Mucosa of stomach (tissue), 1 donor: Measurements from ENCODE around the gene LRRC61.
A peak's percentile ranks its signal among the peaks of the same experiment; 100 is the strongest.

ENCODE experiments used
- H3K27me3 ChIP-seq: one replicate; pipeline ENCODE4 v1.7.0; 2013; ENCODE audit warnings: mild to moderate bottlenecking, low read length; ENCODE audit not compliant: control insufficient read depth, insufficient read depth
- H3K36me3 ChIP-seq: one replicate; pipeline ENCODE4 v1.7.0; 2013; ENCODE audit warnings: low read length; ENCODE audit not compliant: control insufficient read depth, insufficient read depth
- H3K4me1 ChIP-seq: one replicate; pipeline ENCODE4 v1.7.0; 2013; ENCODE audit warnings: mild to moderate bottlenecking, low read length; ENCODE audit not compliant: control insufficient read depth, insufficient read depth
- H3K4me3 ChIP-seq: one replicate; pipeline ENCODE4 v1.7.0; 2013; ENCODE audit warnings: low read length
- H3K9ac ChIP-seq: one replicate; pipeline ENCODE4 v1.7.0; 2013; ENCODE audit warnings: mild to moderate bottlenecking, low read length, moderate library complexity
- H3K9me3 ChIP-seq: one replicate; pipeline ENCODE4 v1.7.0; 2013; ENCODE audit warnings: mild to moderate bottlenecking, low read length, moderate library complexity; ENCODE audit not compliant: control insufficient read depth
- donor health status: Pancreatic carcinoma.

LRRC61 gene

DNA sequence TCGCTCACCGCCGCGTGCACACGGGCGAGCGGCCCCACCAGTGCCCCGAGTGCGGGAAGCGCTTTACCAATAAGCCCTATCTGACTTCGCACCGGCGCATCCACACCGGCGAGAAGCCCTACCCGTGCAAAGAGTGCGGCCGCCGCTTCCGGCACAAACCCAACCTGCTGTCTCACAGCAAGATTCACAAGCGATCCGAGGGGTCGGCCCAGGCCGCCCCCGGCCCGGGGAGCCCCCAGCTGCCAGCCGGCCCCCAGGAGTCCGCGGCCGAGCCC, 48.8 kb downstream of the LRRC61 start:
- peaks cover 46% of the 10 kb centered on the region for H3K4me1 ChIP-seq

DNA sequence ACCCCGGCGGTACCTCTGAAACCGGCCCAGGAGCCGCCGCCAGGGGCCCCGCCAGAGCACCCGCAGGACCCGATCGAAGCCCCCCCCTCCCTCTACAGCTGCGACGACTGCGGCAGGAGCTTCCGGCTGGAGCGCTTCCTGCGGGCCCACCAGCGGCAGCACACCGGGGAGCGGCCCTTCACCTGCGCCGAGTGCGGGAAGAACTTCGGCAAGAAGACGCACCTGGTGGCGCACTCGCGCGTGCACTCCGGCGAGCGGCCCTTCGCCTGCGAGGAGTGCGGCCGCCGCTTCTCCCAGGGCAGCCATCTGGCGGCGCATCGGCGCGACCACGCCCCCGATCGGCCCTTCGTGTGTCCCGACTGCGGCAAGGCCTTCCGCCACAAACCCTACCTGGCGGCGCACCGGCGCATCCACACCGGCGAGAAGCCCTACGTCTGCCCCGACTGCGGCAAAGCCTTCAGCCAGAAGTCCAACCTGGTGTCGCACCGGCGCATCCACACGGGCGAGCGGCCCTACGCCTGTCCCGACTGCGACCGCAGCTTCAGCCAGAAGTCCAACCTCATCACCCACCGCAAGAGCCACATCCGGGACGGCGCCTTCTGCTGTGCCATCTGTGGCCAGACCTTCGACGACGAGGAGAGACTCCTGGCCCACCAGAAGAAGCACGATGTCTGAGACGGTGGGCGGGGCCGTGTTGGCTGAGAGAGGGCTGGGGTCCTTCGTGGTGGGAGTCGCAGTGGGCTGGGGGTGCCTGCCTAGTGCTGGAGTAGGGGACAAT, 49.3 kb downstream of the LRRC61 start:
- Histone ChIP-seq H3K4me3 (no peak overlapping the region), H3K9me3 (no peaks in the 10 kb centered on the region), H3K4me1 (peaks cover 51% of the 10 kb centered on the region), H3K27me3 (no peaks in the 10 kb centered on the region), H3K36me3 (no peaks in the 10 kb centered on the region), H3K9ac (no peak overlapping the region)

More for the DNA sequence above, 48.8 kb downstream of the LRRC61 start:
- Histone ChIP-seq H3K36me3 (no peaks in the 10 kb centered on the region), H3K9ac (no peak overlapping the region), H3K27me3 (no peaks in the 10 kb centered on the region), H3K9me3 (no peaks in the 10 kb centered on the region), H3K4me3 (no peak overlapping the region)

DNA sequence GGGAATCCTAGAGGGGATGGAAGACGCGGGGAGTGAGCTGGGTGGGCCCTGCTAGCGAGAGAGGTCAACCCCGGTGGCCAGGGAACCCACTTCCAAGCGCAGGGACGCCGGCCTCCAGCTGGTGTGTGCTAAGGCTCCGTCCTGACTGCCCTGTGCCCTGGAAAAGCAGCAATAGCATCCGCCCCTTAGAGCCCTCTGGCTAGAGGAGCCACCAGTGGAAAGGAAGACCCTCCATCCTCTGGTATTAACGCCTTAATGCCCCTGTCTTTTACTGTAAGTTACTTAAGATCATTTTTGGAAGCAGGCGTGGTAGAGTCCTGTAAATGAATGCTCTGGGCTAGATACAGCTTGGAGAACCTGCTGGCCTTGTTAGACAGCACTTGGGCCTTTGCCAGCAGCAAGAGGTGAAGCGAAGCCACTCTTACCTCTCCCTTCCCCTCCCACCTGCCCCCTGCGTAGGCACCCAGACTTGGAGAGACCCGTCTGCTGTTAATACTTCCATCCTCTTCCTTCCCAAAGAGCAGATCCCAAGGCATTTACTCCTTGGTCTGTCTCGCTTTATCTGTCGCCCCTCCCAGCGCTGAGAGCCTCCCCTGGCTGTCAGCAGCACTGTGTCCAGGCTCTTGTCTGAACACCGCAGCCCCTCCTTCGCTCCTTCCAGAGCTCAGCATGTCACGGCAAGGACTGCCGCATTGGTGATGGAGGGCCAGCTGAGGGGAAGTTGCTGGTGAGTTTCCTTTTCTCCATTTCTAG, 50.1 kb downstream of the LRRC61 start:
- no peaks in the 10 kb centered on the region for H3K36me3 ChIP-seq
- H3K27me3 ChIP-seq = no peaks in the 10 kb centered on the region
- H3K4me3 ChIP-seq = no peak overlapping the region
- no peak overlapping the region for H3K9ac ChIP-seq
- H3K9me3 ChIP-seq = no peaks in the 10 kb centered on the region
- H3K4me1 ChIP-seq = peaks cover 51% of the 10 kb centered on the region

DNA sequence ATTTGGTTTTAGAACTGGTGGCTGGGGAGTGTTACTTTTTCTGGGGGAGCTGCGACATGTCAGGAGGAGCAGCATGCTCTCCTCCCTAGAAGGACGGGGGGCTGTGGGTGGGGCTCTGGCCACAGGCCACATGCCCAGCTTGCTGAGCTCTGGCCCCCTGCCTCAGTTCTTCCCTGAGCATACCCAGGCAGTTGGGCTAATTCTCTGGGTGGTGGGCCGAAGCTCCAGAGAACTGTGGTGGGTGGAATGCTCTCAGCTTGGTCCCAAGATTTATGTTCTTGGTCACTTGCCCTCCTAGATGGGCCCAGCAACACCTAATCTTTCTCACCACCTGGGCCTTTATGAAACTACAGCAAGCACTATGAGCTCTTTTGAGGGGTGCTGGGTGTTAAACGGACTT, 50.9 kb downstream of the LRRC61 start:
- H3K9me3 ChIP-seq = no peaks in the 10 kb centered on the region
- H3K36me3 ChIP-seq = no peaks in the 10 kb centered on the region
- peaks cover 55% of the 10 kb centered on the region for H3K4me1 ChIP-seq
- no peak overlapping the region for H3K9ac ChIP-seq
- H3K4me3 ChIP-seq = no peak overlapping the region
- no peaks in the 10 kb centered on the region for H3K27me3 ChIP-seq

DNA sequence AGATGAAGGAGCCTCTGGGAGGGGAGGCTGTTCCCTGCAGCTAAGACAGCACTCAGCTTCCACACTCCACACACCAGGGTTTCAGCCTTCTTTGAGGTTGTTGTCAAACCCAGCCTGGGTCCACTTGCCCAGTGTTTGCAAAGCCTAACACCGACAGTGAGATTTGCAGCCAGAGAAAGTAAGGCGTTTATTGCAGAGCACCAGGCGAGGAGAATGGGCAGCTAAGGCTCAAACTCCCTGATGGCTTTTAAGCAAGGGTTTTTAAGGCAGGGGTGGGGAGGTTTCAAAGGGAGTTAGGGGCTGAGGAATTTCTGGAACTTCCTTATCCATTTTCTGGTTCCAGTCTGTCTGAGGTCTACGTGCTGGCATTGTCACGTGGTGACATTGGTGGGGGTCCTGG, 51.3 kb downstream of the LRRC61 start:
- Histone ChIP-seq H3K9me3 (no peaks in the 10 kb centered on the region), H3K4me3 (no peak overlapping the region), H3K9ac (no peak overlapping the region), H3K4me1 (peaks cover 55% of the 10 kb centered on the region), H3K36me3 (no peaks in the 10 kb centered on the region), H3K27me3 (no peaks in the 10 kb centered on the region)

DNA sequence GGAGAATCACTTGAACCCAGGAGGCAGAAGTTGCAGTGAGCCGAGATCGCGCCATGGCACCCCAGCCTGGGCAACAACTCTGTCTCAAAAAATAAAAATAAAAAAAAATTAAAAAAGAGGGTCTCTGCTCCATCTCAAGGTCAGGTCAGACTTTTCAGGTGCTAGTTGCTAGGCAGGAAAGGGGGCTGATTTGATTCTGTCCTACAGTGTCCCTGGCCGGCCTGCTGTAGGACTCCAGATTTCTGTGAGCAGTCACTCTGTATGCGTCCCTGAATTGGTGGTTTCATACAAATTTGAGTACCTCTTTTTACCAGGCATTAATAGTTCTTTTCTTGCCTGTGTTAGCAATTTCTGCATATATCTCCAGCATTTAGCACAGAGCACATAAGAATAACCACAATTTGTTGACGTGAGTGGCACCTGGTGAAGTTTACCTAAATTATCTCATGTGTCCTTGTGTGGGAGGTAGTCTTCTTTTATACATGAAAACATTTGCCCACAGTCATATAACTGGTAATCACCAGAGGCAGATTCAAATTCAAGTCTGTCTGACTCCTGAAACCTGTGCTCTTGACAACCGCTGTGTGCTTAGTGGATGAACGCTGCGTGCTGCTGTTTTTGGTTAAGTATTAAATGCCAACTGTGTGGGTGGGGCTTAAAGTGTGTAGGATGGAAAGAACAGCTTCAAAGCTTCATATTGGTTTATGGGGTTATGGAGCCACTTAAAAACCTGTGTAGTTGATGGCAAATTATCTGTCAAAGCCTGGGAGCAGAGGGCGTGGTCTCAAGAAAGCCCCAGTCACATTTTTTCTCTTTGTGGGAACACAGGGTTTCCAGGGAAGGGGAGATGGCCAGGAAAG, 52.7 kb downstream of the LRRC61 start:
- no peaks in the 10 kb centered on the region for H3K27me3 ChIP-seq
- no peaks in the 10 kb centered on the region for H3K36me3 ChIP-seq
- H3K9ac ChIP-seq = peak overlapping the region; percentile 3
- peaks cover 54% of the 10 kb centered on the region for H3K4me1 ChIP-seq
- H3K4me3 ChIP-seq = no peak overlapping the region
- no peaks in the 10 kb centered on the region for H3K9me3 ChIP-seq

DNA sequence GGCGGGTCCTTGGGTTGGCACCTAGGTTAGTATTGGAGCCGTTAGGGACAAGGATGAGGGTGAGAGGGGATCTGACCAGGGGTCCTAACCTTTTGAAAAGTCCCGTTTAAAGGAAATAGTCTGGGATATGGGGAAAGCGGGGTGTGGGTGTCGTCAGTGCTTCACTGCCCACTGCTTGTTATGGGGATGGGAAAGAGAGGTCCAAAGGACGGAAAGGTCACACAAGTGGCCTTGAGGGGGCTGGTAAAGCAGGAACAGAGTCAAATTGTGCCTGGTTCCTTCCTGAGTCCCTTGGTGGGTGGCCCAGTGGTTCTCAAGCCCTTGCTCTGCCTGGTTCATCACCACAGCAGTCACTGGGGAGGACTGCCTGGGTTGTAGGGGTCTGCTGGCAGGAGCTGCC, 53.4 kb downstream of the LRRC61 start:
- H3K4me3 ChIP-seq = no peak overlapping the region
- H3K9ac ChIP-seq = peak overlapping the region; percentile 3
- H3K27me3 ChIP-seq = no peaks in the 10 kb centered on the region
- H3K36me3 ChIP-seq = no peaks in the 10 kb centered on the region
- no peaks in the 10 kb centered on the region for H3K9me3 ChIP-seq
- peaks cover 48% of the 10 kb centered on the region for H3K4me1 ChIP-seq

DNA sequence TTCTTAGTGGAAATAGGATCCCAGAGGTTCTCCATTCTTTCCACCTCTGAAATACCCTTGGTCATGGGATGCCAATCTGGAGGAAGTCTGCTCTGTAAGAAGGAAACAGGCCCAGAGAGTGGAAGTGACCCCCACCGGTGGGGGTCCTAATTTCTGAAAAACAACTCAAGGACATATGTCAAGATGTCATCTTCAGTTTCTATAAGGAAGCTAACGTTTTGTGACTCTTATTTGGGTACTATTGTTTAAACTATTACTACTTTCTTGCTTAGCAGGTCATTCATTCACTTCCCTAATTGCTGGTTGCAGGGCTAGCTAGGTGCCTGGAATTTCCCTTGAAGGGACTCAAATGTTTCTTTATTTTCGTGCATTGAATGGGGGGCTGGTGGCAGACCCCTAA, 54.0 kb downstream of the LRRC61 start:
- H3K4me3 ChIP-seq = no peak overlapping the region
- H3K4me1 ChIP-seq = peaks cover 54% of the 10 kb centered on the region
- no peak overlapping the region for H3K9ac ChIP-seq
- H3K36me3 ChIP-seq = no peaks in the 10 kb centered on the region
- H3K27me3 ChIP-seq = no peaks in the 10 kb centered on the region
- H3K9me3 ChIP-seq = no peaks in the 10 kb centered on the region

DNA sequence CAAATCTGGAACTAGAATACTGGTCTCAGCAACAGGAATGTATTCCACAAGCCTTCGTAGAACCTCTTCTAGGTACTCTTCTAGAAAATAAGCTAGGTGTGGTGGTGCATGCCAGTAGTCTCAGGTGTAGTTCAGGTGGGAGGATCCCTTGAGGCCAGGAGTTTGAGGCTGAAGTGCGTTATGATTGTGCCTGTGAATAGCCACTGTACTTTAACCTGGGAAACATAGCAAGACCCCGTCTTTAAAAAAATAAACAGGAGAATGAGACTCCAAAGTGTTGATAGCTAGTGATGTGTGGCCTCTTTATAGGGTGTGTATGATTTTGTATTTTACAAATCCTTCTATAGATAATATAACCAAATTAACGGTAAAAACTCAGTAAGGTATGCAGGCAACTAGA, 54.5 kb downstream of the LRRC61 start:
- H3K4me1 ChIP-seq = peaks cover 57% of the 10 kb centered on the region

DNA sequence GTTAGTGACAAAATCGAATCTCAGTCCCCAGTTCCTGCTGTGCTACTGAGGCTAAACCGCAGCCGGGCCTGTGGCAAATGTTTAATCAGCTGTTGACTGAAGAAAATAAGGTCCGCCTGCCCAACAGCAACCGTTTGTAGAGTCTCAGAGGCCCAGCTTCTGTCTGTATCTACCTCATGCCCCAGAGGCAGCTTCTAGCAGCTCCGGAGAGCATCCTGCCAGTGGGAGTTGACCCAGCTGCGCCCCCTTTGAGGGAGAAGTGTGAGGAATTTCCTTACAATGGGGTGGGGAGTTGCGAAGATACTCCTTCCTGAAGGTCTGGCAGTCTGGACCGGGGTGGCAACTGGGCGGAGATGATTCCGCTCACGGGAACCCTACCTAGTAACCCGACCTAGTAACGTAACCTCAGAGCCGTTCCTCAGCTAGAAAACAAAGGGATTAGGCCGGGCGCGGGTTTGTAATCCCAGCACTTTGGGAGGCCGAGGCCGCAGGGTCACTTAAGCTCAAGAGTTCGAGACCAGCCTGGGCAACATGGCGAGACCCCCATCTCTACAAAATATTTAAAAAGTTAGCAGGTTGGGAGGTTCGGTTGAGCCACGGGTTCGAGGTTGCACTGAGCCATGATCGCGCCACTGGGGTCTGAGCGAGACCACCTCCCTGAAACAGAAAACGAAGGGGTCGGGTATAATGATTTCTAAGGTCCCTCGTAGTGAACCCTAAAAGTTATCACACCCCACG, 55.1 kb downstream of the LRRC61 start:
- no peaks in the 10 kb centered on the region for H3K27me3 ChIP-seq
- H3K36me3 ChIP-seq = no peaks in the 10 kb centered on the region
- H3K4me3 ChIP-seq = peak overlapping the region; percentile 81
- no peaks in the 10 kb centered on the region for H3K9me3 ChIP-seq
- H3K4me1 ChIP-seq = peaks cover 57% of the 10 kb centered on the region
- peak overlapping the region; percentile 86 for H3K9ac ChIP-seq

More for the DNA sequence above, 54.5 kb downstream of the LRRC61 start:
- Histone ChIP-seq H3K4me3 (no peak overlapping the region), H3K36me3 (no peaks in the 10 kb centered on the region), H3K27me3 (no peaks in the 10 kb centered on the region), H3K9ac (peak overlapping the region; percentile 86), H3K9me3 (no peaks in the 10 kb centered on the region)

DNA sequence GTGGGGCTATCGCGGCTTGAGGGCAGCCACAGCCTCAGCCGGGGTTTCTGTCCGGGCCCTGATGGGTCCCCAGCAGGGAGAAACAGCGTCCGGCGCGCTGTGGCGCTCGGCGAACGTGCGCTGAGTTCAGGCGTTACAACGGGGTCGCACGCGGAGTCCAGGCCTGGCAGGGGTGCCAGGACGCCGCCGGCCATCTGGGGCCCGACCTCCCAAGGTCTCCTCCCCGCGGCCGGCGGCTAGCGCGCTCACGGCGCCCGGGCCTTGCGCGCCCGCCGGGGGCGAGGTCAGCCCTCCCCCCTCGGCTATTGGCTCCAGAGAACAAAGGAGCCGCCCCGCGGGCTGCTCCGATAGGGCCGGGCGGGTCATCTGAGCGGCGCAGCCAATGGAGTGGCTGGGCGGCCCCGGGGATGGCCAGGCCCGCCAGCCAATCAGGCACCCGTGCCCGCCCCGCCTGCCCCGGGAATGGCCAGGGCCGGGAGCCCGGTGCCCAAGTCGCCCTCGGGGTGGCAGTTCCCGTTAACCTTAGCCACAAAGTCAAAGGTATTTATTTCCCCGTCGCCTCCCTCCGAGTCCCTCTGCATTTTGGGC, 55.8 kb downstream of the LRRC61 start, which contains the start of gene ZNF775:
Gene ZNF775, plus strand, starts transcription at position 478 of the 588 bp plus-strand sequence. CDS start 9,141 bp downstream, outside the sequence.
- Histone ChIP-seq H3K36me3 (no peaks in the 10 kb centered on the region), H3K9me3 (no peaks in the 10 kb centered on the region), H3K9ac (peak within 1 kb of the TSS; percentile 86), H3K27me3 (no peaks in the 10 kb centered on the region), H3K4me3 (peak within 1 kb of the TSS; percentile 81), H3K4me1 (peaks cover 61% of the 10 kb centered on the region)
